ENCODE measurements around the gene HOXC4.

Gene HOXC4

DNA sequence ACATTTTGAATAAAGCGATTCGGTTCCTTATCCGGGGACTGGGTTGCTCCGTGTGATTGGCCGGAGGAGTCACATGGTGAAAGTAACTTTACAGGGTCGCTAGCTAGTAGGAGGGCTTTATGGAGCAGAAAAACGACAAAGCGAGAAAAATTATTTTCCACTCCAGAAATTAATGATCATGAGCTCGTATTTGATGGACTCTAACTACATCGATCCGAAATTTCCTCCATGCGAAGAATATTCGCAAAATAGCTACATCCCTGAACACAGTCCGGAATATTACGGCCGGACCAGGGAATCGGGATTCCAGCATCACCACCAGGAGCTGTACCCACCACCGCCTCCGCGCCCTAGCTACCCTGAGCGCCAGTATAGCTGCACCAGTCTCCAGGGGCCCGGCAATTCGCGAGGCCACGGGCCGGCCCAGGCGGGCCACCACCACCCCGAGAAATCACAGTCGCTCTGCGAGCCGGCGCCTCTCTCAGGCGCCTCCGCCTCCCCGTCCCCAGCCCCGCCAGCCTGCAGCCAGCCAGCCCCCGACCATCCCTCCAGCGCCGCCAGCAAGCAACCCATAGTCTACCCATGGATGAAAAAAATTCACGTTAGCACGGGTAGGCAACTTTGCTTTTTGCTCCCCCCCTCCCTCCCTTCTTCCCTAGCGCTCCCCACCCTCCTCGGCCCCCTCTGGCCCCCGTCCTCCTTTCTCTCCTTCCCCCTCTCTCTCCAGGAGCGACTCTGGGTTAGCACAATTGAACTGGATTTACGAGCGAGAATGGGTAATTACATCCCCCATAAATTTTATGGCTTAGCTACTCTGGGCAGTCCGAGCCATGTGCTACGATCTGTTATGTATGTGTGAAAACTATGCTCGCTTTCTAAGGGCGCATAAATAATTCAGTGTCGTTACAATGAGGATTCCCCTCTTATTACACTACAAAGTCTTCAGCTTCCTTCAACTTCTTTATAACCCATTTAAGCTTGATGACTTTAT is at the start of gene HOXC4:
Gene HOXC4, plus strand, starts transcription at position 85 of the 991 bp plus-strand sequence. Its CDS starts 88 bp downstream, at position 173.
- DNase-seq (ENCODE audit: low read depth, low spot score), result no peak

DNA sequence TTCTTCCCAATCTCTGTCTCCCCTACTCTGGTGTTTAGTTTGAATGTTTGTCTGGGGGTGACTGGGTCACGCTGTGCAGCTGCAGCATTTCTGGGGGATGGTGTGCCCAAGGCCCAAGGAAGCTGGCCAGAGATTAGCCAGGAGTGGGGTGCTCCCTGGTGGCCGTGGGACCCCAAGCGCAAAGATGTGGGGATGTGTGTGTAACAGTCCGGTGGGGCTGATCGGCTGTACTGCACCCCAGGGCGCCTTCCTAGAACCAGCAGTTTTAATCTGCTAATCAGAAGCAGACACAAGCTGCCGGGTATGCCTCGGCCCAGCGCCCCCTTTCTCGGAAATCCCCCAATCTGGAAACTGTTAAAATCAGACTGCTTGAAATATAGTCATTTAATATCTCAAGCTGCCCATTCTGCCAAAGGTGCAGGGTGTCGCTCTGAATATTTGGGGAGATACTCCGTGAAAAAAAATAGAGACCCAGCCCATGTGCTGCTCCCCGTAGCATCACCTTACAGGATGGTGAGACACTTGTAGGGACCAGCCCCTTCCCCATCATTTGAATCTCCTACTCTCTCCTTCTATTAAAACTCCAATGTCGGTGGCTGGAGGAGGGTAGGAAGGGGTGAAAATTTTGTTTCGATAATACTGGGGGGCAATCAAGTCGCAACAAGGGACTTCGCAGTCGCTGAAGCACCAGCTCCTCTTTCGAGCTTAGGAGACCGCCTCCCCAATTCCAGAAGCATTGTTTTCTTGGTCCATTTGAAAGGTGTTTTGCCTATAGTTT is 49.4 kb upstream of the HOXC4 start:
- DNase-seq (ENCODE audit: low read depth, low spot score), result no peak

DNA sequence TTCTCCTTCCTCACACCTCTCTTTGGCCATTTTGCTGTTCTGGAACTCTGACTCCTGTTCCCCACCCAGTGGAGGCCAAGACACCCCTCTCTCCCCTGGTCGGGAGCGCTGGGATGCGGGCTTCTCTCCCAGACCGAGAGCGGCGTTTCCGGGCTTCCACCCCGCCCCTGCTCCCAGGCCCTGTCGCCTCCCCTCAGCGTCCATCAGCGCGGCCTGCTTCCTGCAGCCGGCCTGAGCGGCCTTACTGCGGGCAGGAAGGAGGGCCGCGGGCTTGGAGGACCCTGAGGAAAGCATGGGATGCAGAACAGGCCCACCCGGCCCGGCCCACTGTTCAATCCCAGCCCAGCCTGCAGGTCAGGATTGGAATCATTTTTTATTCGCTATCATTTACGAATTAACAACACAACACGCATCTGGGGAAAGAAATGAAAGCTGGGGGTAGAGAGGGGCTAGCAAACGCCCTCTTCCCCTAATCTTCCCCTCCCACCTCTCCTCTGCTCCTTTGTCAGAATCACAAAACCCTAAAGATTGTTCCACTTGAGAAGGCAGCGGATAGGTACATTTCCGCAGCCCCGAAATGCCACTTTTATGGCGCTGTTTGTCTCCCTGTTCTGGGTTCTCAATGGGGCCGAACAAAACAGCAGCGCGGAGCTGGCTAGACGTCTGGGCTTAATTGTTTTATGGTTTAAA is 48.6 kb upstream of the HOXC4 start:
- DNase-seq (ENCODE audit: low read depth, low spot score), result no peak

DNA sequence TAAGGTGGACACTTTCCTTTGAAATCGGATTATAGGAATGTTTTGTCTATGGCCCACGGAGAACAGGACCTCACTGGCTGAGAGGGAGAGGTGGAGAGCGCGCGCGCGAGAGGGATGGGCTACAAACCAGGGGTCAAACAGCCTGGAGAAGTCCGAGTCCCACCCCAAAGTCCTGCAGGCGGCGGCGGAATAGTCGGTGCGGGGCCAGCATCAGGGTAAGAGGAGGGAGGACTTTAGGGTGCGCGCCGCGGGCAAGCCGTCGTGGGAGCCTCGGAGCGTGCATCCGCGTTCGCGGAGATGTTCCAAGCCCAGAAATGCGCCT is 48.1 kb upstream of the HOXC4 start:
- no peak for DNase-seq (ENCODE audit: low read depth, low spot score)

DNA sequence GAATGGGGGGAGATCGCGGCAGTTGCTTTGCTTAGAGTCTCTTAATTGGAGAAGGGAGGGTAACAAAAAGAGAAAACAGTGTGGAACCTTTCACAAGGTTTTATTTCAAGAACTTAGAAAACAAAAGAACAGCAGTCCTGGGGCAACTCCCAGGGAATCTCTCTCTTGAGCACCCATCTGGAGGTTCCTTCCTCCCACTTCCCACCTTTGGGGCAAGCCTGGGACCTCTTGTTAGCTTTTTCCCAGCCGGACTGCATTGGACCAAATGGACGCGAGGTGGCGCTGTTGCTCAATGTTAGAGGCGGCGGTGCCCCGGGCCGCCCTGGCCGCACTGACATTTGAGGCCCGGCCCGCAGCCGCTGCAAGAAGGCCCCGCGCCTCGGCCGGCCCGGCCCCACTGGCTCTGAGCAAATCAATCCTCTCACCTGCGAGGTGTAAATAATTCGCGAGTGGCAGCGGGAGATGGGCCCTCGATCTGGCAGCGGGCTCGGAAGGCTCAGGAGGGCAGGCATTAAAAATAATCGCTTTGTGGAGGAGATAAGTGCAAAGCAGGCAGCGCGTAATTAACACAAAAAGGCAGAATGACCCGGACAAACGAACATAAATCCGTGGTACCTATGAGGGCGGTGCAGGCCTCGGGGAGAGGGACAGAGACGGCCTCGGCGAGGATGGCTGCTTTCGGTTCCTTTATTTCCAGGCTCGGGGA is 47.6 kb upstream of the HOXC4 start:
- peak; percentile 90 for DNase-seq (ENCODE audit: low read depth, low spot score)

DNA sequence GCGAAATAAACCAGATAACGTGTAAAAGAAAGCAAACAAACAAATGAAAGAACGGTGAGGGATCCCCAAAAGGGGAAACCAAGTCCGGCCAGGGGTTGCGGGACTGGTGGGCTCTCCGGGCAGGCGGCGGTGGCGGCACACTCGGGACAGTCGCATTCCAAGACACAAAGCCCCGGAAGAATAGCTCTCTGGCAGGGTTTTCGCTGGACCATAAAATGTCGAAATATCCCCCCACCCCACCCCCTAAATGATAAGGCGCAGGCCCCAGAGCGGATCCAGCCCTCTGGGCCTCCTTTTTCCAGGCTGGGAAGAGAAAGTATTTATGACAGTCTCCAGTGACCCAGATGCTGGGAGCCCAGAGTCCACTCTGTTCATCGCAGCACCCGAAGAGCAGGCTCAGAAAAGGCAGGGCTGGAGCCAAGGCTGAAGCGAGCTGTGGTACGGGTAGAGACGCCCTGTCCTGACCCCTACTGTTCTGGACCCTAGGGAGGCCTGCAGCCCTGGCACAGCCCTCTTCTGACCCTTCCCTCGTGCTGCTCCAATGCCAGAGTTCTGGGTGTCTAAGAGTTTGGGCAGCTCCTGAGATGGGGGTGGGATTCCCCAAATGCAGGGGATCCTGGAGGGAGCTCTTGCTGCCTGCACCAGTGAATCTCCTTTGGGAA is 46.9 kb upstream of the HOXC4 start:
- DNase-seq (ENCODE audit: low read depth, low spot score), result no peak

DNA sequence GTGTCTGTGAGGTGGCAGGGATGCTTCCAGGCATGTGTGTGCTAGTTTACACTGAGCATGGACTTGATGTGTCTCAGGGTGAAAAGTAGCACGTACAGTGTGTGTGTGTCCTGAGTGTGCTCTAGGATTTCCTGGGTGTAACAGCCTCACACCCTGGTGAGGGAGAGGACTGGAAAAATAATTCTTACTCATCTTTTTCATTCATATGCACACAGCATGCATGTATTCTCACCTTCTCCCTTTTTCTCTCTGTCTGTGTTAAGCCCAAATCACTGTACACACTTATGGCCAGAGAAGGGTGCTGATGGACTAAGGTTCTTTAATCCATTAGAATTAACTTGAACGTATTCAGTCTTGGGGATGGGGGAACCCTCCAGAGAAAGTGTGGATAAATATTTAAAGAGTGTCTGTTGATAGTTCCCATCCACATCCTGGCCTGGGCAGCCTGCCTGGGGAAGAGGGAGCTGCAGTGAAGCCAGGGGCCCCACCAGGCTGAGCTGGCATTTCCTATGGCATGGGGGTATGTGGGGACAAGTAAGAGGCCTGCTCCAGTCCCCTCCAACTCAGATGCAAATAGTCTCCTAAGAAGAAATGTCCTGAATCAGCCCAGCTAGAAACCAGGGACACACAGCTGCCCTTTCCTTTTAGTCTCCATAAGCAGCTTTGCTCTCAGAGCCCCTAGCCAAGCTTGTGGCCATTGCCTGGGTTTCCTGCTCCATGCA is 45.9 kb upstream of the HOXC4 start:
- no peak for DNase-seq (ENCODE audit: low read depth, low spot score)

DNA sequence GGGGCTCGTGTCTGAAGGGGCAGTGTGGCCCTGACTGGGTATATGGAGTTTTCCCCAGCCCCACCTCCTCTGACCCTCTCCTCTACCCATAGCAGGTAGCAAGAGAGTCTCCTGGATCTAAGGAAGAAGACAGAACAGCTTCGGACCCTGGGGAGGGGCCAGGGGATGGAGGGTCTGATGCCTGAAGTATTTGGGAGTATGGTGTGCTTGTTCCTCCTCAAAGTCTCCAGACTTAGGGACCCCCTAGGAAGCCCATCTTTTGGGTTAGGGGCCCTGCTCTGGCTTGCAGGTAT is 45.4 kb upstream of the HOXC4 start:
- DNase-seq (ENCODE audit: low read depth, low spot score), result no peak

DNA sequence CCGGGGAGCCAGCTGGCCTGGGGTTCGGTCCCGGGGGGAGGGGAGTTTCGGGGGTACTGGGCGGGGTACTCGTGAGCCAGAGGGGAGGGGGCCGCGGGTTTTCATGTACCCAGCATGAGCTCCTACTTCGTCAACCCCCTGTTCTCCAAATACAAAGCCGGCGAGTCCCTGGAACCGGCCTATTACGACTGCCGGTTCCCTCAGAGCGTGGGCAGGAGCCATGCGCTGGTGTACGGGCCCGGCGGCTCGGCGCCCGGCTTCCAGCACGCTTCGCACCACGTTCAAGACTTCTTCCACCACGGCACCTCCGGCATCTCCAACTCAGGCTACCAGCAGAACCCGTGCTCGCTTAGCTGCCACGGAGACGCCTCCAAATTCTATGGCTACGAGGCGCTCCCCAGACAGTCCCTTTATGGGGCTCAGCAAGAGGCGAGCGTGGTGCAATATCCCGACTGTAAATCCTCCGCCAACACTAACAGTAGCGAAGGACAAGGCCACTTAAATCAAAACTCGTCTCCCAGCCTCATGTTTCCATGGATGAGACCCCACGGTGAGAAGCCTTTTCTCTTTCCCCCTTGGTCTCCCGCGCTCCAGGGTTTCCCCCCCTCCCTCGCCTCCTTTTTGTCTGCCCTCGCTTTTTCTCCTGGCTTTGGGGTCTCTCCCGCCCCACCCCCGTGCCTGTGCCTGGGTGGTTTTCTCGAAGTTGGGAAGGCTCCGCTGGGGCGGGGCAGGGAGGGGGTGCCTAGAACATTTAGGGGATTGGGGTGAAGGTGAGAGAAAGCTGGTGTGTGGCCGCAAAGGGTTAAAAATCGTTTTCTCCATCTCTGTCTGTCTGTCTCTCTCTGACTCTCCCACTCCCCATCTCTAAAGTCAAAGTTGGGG is 44.2 kb upstream of the HOXC4 start:
- no peak for DNase-seq (ENCODE audit: low read depth, low spot score)

DNA sequence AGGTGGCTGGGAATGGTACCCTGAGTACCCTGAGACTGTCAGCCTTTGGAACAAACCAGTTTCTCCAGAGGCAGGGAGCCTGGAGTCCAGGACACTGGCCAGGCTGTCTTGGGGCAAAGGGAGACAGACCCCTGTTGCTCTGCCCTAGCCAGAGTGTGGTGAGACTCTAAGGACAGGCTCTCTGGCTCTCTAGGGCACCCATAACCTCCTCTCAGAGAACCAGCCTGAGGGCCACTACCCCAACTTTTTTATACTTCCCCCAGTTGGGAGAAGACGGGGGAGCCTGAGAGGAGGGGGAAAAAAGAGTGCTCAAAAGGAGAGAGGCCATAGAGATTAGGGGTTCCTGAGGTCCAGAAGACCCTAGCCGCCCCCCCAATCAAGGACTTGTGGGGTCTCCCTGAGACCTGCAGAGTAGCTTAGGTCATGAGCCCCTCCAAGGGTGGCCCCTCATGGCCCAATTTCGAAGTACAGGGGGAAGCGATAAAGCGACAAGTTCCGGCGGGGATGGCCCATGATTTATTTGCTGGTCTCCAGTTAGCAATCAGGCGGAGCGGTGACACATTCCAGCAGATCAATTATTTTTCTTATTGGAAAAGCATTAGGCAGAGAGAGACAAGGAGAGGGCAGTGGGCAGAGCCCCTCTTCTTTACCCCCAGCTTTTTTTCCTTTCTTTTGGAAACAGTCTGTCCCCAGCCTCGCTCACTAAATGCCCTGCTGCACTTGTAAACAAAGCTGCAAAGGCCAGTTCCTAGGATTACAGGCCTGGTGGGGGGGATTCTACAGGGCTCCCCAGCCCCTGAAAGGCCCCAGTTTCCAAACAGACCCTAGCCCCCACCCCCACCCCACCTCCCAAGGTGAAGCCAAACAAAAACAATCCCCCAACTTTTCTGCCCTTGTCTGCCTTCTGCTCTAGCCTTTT is 43.3 kb upstream of the HOXC4 start:
- no peak for DNase-seq (ENCODE audit: low read depth, low spot score)

DNA sequence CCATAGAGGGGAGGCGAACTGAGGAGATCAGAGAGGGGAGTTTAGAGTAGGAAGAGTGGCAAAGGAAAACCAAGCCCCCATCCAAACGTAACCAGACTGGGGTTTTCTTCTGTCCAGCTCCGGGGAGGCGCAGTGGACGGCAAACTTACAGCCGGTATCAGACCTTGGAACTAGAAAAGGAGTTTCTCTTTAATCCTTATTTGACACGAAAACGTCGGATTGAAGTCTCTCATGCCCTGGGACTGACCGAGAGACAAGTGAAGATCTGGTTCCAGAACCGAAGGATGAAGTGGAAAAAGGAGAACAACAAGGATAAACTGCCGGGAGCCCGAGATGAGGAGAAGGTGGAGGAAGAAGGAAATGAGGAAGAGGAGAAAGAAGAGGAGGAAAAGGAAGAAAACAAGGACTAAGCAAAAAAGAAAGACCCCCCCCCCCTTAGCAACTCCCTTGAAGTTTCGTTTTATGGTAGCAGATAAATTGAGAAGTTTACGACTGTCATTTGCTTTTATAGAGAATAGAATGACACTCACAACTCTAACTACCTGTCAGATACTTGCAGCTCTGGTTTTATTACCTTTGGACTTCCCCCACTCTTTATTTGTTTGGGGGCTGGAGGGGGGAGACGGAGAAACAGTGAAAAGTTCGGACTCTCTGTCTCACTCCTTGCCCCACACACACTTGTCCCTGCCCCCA is 42.5 kb upstream of the HOXC4 start:
- no peak for DNase-seq (ENCODE audit: low read depth, low spot score)

DNA sequence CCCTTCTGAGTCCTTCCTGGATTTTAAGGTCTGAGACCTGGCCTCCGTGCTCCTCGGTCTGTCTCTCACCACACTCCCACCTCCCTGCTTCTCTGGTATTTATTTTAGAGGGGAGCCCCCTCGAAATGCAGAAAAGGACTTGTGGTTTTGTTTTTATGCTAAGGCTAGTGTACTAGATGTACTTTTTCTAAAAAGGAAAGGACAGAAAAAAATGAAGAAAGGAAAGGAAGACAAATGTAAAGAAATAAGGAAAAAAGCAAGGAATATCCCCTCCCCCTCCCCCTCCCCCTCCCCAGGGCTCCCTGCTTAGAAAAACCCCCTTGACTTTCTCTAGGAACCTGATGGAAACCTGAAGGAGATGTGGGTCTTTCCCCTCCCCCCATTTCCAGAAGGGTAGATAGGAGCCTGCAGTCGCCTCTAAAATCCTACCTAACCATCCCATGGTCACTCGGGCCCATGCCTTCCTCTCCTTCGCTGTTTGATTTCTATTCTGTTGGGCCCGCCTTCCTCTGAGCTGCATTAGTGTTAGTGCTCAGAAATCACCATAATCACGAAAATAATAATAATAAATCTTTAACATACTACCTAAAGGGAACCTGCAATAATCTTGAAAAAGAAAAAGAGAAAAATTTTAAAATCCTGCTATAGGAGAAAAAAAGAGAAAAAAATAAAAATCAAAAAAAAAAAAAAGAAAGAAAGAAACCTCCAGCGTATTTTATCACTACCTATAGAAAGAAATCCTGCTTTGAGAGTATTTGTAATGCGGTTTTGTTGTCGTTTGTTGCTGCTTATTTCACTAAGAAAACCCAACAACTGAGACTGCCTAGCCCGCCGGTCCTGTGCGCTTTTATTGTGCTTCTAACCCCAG is 41.7 kb upstream of the HOXC4 start:
- no peak for DNase-seq (ENCODE audit: low read depth, low spot score)

DNA sequence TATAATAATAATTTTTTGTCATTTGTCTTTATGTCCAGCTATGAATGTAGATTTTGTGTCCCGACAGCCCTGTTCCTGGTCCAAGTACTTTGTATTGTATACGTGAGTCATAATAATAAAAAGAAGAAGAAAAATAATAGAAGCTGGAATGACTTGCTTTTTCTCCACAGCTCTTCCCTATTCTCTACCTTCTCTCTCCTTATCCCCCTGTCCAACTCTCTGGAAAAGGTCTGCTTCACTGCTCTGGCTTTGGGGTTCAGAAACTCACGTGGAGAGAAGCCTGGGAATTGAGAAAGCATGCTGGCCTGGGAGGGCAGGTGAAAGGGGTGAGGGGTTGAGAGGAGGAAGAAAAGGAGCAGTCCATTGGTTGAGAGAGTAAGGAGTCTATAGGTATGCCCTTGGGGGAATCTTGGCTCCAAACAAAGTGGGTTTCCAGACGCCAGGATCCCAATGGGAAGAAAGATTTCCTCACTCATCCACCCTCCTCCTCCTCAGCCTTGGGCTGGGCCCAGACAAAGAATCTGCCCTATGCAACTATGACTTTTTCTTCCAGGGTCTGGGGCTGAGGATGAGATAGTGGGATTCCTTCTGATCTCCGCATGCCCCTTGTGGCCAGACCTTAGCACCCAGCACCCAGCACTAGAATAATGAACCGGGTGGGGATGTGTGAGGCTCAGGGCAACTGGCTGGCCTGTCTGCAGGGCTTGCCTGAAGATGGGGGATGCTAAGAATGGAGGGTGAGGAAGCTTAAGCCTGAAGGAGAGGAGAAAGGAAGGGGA is 40.8 kb upstream of the HOXC4 start:
- DNase-seq (ENCODE audit: low read depth, low spot score), result no peak

DNA sequence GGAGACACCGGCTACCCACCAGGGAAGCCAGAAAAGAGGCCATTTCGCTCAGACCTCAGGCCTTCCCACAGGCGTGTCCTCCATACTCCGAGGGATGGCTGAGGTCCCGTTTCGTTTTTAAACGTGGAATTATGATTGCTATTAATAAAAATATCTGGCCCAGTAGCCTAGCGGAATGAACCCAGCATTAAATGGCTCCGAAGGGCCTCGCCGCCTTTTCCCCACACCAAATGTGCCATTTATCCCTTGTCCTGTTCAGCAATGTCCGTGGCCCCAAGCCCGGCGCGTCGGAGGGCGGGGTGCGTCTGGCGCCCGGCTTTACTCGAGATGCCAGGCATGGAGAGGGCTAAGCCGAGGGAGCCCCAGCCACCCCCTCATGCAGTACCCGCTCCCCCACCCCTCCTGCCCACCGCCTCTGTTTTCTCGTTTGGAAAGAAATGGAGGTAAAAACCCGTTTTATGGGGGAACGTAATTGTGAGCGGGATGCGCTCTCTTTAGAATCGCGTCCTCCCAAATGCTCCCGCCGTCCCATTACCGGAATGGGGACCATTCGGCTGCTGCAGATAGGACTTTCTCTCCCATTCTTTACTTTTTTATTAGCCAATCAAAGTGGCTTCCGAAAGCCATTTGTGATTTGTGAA is 39.1 kb upstream of the HOXC4 start:
- no peak for DNase-seq (ENCODE audit: low read depth, low spot score)
